ENCODE data around the gene SLFN12L.

SLFN12L gene

DNA sequence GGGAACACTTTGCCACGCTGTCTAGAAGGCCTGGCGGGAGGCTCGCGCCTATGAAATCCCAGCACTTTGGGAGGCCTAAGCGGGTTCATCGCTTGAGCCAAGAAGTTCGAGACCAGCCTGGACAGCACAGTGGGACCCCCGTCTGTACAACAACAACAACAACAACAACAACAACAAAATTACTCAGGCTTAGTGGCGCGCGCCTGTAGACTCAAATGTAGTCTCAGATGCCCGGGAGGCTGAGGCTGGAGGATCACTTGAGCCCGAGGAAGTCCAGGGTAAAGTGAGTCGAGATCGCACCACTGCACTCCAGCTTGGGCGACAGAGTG, 88.6 kb downstream of the SLFN12L start:
- Histone ChIP-seq H3K9me3 (ENCODE audit: control insufficient read depth, low read length) (no peaks in the 10 kb centered on the region), H3K4me1 (ENCODE audit: control insufficient read depth, insufficient read depth, low read length, poor library complexity, severe bottlenecking) (no peaks in the 10 kb centered on the region), H3K27ac (ENCODE audit: insufficient read depth, low read length, poor library complexity, severe bottlenecking) (peak overlapping the region; percentile 62), H3K36me3 (ENCODE audit: control insufficient read depth, insufficient read depth, low read length) (no peaks in the 10 kb centered on the region), H3K27me3 (replicated peaks; ENCODE audit: control insufficient read depth, insufficient read depth, low read length, poor library complexity, severe bottlenecking) (no peaks in the 10 kb centered on the region), H3K4me3 (ENCODE audit: insufficient read depth, low read depth, low read length, poor library complexity, severe bottlenecking) (peak overlapping the region; percentile 55)
- DNase-seq, result no peak

DNA sequence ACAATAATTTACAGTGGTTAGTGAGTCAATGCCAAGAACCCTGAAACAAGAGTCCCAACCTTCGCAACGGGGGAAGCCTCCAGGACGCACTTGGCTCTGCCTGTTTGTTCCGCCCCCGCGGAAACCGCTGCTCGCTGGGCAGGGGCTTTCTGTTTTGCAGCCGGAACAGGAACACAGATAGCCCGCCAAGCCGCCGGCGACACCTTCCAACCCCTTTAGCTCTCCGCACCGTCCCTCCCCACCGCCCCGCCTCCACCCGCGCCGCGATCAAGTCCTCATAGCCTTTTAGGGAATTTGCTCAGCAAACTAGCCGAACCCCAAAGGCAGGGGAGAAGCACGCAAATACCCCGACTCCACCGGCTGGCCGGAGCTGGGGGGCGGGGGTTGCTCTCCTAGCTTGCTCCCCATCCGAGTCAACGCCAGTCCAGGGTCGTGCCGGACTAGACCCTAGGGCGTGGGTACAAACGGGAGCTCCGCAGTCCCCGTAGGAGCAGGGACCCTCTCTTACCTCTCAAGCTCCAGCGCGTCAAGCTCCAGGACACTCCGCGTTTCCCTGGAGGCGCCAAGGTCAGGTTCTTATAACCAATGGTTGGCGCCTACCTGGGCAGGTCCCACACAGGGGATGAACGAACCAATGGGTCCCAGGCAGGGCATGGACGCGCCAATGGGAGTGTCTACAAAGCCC, 89.1 kb downstream of the SLFN12L start, which contains the start of gene SLFN13:
TSS of gene SLFN13 (minus strand) at position 553 of the 685 bp plus-strand sequence. CDS start 3,086 bp downstream, outside the sequence.
- H3K27ac ChIP-seq (ENCODE audit: insufficient read depth, low read length, poor library complexity, severe bottlenecking), result peak within 1 kb of the TSS; percentile 62
- no peaks in the 10 kb centered on the region for H3K9me3 ChIP-seq (ENCODE audit: control insufficient read depth, low read length)
- no peaks in the 10 kb centered on the region for H3K36me3 ChIP-seq (ENCODE audit: control insufficient read depth, insufficient read depth, low read length)
- no peaks in the 10 kb centered on the region for H3K27me3 ChIP-seq (replicated peaks; ENCODE audit: control insufficient read depth, insufficient read depth, low read length, poor library complexity, severe bottlenecking)
- H3K4me1 ChIP-seq (ENCODE audit: control insufficient read depth, insufficient read depth, low read length, poor library complexity, severe bottlenecking), result no peaks in the 10 kb centered on the region
- peak within 1 kb of the TSS; percentile 55 for H3K4me3 ChIP-seq (ENCODE audit: insufficient read depth, low read depth, low read length, poor library complexity, severe bottlenecking)
- DNase-seq, result peak; percentile 68 to 76 (median 75)

DNA sequence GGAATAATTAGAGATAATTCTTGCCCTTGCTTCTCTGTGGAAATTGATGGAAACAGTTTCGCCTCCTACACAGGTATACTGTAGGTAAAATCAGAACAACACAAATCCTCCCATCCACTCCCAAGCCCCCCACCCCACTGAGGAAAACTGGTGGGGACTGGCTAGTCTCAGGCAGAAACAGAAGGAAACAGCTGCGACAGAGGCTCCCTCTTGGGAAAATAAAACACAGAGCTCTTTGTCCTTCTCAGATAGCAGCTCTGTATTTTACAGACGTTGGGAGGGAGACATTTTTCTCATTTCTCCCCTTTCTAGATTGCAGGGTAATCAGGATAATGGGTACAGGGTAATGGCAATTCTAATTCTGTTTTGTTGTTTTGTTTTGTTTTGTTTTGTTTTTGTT, 90.0 kb downstream of the SLFN12L start:
- Histone ChIP-seq H3K27ac (ENCODE audit: insufficient read depth, low read length, poor library complexity, severe bottlenecking) (peak overlapping the region; percentile 62), H3K4me3 (ENCODE audit: insufficient read depth, low read depth, low read length, poor library complexity, severe bottlenecking) (peak overlapping the region; percentile 55), H3K4me1 (ENCODE audit: control insufficient read depth, insufficient read depth, low read length, poor library complexity, severe bottlenecking) (no peaks in the 10 kb centered on the region), H3K9me3 (ENCODE audit: control insufficient read depth, low read length) (no peaks in the 10 kb centered on the region), H3K36me3 (ENCODE audit: control insufficient read depth, insufficient read depth, low read length) (no peaks in the 10 kb centered on the region), H3K27me3 (replicated peaks; ENCODE audit: control insufficient read depth, insufficient read depth, low read length, poor library complexity, severe bottlenecking) (no peaks in the 10 kb centered on the region)
- DNase-seq, result no peak

DNA sequence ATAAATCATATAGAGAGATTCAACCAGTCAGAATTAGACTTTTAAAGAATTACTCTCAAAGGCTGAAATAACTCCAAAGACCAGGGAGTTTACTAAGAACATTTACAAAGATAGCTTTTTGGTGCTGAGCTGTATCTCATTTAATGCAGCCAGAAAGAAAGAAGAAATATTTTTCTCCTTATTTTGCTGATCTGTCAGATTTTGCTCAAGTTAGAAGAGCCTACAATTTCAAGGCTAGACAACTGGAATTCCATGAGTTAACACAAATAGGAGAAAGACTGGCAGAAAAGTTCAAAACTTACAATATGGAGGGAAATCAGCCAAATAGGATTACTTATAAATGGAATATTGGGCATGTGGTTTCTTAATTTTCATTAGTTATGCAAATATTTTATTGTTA, 99.0 kb downstream of the SLFN12L start:
- no peak overlapping the region for H3K27ac ChIP-seq (ENCODE audit: insufficient read depth, low read length, poor library complexity, severe bottlenecking)
- peaks cover 5% of the 10 kb centered on the region for H3K4me1 ChIP-seq (ENCODE audit: control insufficient read depth, insufficient read depth, low read length, poor library complexity, severe bottlenecking)
- no peaks in the 10 kb centered on the region for H3K36me3 ChIP-seq (ENCODE audit: control insufficient read depth, insufficient read depth, low read length)
- no peaks in the 10 kb centered on the region for H3K9me3 ChIP-seq (ENCODE audit: control insufficient read depth, low read length)
- no peak for DNase-seq
- H3K4me3 ChIP-seq (ENCODE audit: insufficient read depth, low read depth, low read length, poor library complexity, severe bottlenecking), result no peak overlapping the region
- no peaks in the 10 kb centered on the region for H3K27me3 ChIP-seq (replicated peaks; ENCODE audit: control insufficient read depth, insufficient read depth, low read length, poor library complexity, severe bottlenecking)

DNA sequence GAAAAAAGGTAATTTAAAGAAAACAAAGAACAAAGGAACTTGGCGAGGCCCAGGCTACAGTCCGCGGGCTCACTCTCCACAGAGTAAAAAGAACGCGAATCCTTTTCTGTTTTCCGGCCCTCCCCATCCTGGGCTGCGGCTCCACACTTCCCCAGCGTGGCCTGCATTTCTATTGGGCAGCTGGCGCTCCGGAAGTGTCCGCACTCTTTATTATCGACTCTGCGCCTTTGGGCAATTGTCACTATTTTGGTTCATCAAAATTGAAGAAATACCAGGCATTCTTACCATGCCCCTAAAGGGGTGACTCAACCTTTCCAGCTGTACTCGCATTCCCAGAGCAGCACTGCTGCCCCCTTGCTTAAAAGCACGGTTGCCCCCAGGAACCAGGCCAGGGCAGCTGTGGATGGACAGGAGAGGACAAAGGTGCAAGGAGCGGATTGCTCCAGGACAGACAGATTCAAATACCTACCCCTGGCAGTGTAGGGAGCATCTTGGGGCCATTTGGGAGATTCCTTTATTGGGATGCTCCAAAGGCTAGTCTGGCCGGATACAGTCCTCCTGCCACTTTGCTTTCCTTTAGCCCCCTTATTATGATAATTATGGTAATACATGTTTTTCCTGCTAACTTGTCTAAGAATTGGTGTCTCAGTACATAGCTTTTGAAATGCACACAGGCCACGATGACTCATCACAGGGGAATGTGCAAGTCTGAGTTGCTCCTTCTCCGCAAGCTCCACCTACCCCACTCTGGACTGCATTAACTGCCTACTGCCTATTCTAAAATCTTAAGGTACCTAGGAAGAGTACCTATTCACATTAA, 104.2 kb downstream of the SLFN12L start:
- no peaks in the 10 kb centered on the region for H3K9me3 ChIP-seq (ENCODE audit: control insufficient read depth, low read length)
- no peaks in the 10 kb centered on the region for H3K27me3 ChIP-seq (replicated peaks; ENCODE audit: control insufficient read depth, insufficient read depth, low read length, poor library complexity, severe bottlenecking)
- H3K27ac ChIP-seq (ENCODE audit: insufficient read depth, low read length, poor library complexity, severe bottlenecking), result peak overlapping the region; percentile 64
- H3K4me1 ChIP-seq (ENCODE audit: control insufficient read depth, insufficient read depth, low read length, poor library complexity, severe bottlenecking), result peaks cover 13% of the 10 kb centered on the region
- H3K4me3 ChIP-seq (ENCODE audit: insufficient read depth, low read depth, low read length, poor library complexity, severe bottlenecking), result peak overlapping the region; percentile 63
- DNase-seq, result peak in 2 of 3 donors; percentile 23 to 35
- no peaks in the 10 kb centered on the region for H3K36me3 ChIP-seq (ENCODE audit: control insufficient read depth, insufficient read depth, low read length)

DNA sequence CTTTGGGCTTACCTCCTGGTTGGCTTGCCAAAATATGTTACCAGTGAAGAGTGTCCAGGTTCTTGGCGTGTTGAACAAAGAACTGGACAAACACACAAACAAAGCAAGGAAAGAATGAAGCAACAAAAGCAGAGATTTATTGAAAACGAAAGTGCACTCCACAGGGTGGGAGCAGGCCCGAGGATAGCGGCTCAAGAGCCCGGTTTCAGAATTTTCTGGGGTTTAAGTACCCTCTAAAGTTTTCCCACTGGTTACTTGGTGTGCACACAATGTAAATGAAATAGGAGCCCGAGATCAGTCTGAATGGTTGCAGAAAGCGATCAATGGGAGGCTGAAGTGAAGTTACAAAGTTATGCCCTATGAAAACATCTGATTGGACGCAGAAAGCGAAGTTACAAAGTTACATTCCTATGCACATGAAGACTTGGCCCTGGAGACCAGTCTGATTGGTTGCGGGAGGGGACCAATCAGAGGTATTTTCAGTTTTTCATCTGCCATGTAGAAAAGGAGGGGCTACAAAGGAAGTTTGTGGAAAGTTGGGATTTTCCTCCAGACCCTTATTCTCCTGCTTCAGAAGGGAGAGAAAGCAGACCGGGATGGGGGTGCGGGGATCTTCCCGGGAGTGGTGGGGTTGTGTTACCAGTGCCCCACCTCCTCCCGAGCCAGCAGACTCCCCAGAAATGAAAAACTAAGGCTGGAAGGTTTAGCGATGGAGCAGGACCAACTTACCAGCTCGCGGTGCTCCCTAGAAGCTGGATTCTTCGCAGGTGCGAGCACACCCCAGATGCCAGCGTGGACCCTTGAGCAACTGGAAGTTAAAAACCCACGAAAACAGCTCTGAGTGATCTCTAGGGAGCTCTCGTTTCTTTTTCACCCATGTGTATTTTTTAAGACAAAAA, 105.1 kb downstream of the SLFN12L start, which contains the start of gene SLFN12:
TSS of gene SLFN12 (minus strand) at position 325 of the 899 bp plus-strand sequence. CDS start 9,472 bp downstream, outside the sequence.
- Histone ChIP-seq H3K36me3 (ENCODE audit: control insufficient read depth, insufficient read depth, low read length) (no peaks in the 10 kb centered on the region), H3K4me3 (ENCODE audit: insufficient read depth, low read depth, low read length, poor library complexity, severe bottlenecking) (peak within 1 kb of the TSS; percentile 63), H3K27me3 (replicated peaks; ENCODE audit: control insufficient read depth, insufficient read depth, low read length, poor library complexity, severe bottlenecking) (no peaks in the 10 kb centered on the region), H3K4me1 (ENCODE audit: control insufficient read depth, insufficient read depth, low read length, poor library complexity, severe bottlenecking) (peaks cover 14% of the 10 kb centered on the region), H3K27ac (ENCODE audit: insufficient read depth, low read length, poor library complexity, severe bottlenecking) (peak within 1 kb of the TSS; percentile 64), H3K9me3 (ENCODE audit: control insufficient read depth, low read length) (no peaks in the 10 kb centered on the region)
- DNase-seq, result peak; percentile 27 to 59 (median 36)

DNA sequence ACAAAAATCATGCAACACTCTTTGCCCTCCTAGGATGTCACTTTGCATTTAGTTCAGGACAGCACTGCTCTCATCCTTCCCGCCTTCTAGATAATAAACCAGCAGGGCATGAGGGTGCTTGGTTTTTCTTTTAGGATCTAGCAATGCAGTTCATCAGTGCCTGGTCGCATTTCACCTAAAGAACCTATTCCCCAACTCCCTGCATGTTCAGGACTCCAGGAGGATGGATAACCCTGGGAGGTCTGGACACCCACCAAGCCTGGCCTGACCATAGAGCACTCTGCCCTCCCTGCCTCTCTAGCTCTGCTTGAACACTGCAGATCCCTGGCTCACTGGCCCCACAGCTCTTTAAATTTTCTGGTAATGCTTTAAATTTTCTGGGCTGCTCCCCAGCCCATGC, 107.8 kb downstream of the SLFN12L start:
- no peak for DNase-seq
- Histone ChIP-seq H3K4me3 (ENCODE audit: insufficient read depth, low read depth, low read length, poor library complexity, severe bottlenecking) (no peak overlapping the region), H3K9me3 (ENCODE audit: control insufficient read depth, low read length) (no peaks in the 10 kb centered on the region), H3K27me3 (replicated peaks; ENCODE audit: control insufficient read depth, insufficient read depth, low read length, poor library complexity, severe bottlenecking) (no peaks in the 10 kb centered on the region), H3K4me1 (ENCODE audit: control insufficient read depth, insufficient read depth, low read length, poor library complexity, severe bottlenecking) (peaks cover 14% of the 10 kb centered on the region), H3K36me3 (ENCODE audit: control insufficient read depth, insufficient read depth, low read length) (no peaks in the 10 kb centered on the region), H3K27ac (ENCODE audit: insufficient read depth, low read length, poor library complexity, severe bottlenecking) (no peak overlapping the region)

DNA sequence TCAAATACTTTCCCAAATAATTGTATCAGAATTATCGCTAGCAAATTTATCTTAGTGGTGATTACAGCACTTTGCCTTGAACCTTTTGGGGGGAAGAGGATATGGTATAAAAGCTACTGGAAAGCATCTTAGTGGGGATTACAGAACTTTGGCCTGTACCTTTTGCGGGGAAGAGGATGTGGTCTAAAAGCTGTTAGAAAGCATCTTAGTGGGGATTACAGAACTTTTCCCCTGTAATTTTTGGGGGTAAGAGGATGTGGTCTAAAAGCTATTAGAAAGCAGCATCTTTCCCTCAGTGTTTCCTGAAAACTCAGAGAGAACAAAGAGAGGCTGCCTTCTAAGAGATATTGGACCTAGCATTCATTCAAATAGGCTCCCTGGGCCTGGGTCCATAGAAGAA, 109.2 kb downstream of the SLFN12L start:
- no peak overlapping the region for H3K4me3 ChIP-seq (ENCODE audit: insufficient read depth, low read depth, low read length, poor library complexity, severe bottlenecking)
- no peaks in the 10 kb centered on the region for H3K36me3 ChIP-seq (ENCODE audit: control insufficient read depth, insufficient read depth, low read length)
- no peak overlapping the region for H3K27ac ChIP-seq (ENCODE audit: insufficient read depth, low read length, poor library complexity, severe bottlenecking)
- no peak for DNase-seq
- no peaks in the 10 kb centered on the region for H3K27me3 ChIP-seq (replicated peaks; ENCODE audit: control insufficient read depth, insufficient read depth, low read length, poor library complexity, severe bottlenecking)
- H3K4me1 ChIP-seq (ENCODE audit: control insufficient read depth, insufficient read depth, low read length, poor library complexity, severe bottlenecking), result peaks cover 7% of the 10 kb centered on the region
- no peaks in the 10 kb centered on the region for H3K9me3 ChIP-seq (ENCODE audit: control insufficient read depth, low read length)

DNA sequence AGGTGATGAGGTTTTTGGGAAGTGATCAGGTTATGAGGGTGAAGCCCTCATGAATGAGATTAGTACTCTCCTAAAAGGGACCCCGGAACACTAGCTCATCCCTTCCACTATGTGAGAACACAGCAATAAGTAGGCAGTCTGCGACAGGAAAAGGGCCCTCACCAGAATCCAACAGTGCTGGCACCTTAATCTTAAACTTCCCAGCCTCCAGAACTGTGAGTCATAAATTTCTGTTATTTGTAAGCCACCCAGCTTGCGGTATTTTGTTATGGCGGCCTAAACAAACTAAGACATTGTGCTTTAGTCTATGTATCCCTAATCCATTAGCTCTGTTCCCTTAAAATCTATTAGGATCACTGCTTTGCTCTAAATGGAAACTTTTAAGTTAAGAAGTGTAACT, 113.7 kb downstream of the SLFN12L start:
- H3K27ac ChIP-seq (ENCODE audit: insufficient read depth, low read length, poor library complexity, severe bottlenecking), result no peak overlapping the region
- H3K36me3 ChIP-seq (ENCODE audit: control insufficient read depth, insufficient read depth, low read length), result peaks cover 3% of the 10 kb centered on the region
- DNase-seq, result no peak
- H3K27me3 ChIP-seq (replicated peaks; ENCODE audit: control insufficient read depth, insufficient read depth, low read length, poor library complexity, severe bottlenecking), result no peaks in the 10 kb centered on the region
- H3K4me3 ChIP-seq (ENCODE audit: insufficient read depth, low read depth, low read length, poor library complexity, severe bottlenecking), result no peak overlapping the region
- H3K9me3 ChIP-seq (ENCODE audit: control insufficient read depth, low read length), result no peaks in the 10 kb centered on the region
- peaks cover 5% of the 10 kb centered on the region for H3K4me1 ChIP-seq (ENCODE audit: control insufficient read depth, insufficient read depth, low read length, poor library complexity, severe bottlenecking)
